Activated T-cell treated with anti-CD3 and anti-CD28 coated beads, Interleukin-2, amount 50 U/mL, for 24 hours (primary cell): ENCODE measurements around the gene SH3BP2.

Source experiments
- DNase-seq: peaks from one replicate; pipeline ENCODE4 v3.0.0-alpha.2; 2020
- H3K27ac Mint-ChIP-seq: 2 replicates; pipeline ENCODE4 v1.8.0; 2020; ENCODE audit warnings: mild to moderate bottlenecking, mixed read lengths
- H3K27me3 Mint-ChIP-seq: 2 replicates; pipeline ENCODE4 v1.8.0; 2020; ENCODE audit warnings: mixed read lengths
- H3K36me3 Mint-ChIP-seq: 2 replicates; pipeline ENCODE4 v1.8.0; 2020; ENCODE audit warnings: low read depth, mixed read lengths
- H3K4me1 Mint-ChIP-seq: 2 replicates; pipeline ENCODE4 v1.8.0; 2020; ENCODE audit warnings: low read depth, mixed read lengths
- H3K4me3 Mint-ChIP-seq: 2 replicates; pipeline ENCODE4 v1.8.0; 2020; ENCODE audit warnings: mild to moderate bottlenecking, moderate library complexity, mixed read lengths
- H3K9me3 Mint-ChIP-seq: 2 replicates; pipeline ENCODE4 v1.8.0; 2020; ENCODE audit warnings: mixed read lengths

The SH3BP2 gene

DNA sequence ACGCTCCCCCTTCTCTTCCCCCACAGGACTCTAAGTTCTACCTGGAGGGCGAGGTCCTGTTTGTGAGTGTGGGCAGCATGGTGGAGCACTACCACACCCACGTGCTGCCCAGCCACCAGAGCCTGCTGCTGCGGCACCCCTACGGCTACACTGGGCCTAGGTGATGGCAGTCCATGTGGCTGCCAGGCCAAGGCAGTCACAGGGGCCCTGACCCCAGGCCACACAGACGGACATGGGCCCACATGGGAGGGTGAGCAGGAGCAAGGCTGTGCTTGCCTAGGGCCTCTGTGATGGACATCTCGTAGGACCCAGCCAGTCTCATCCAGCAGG, 40.8 kb downstream of the SH3BP2 start:
- H3K36me3 Mint-ChIP-seq, result peaks cover 80% of the 10 kb centered on the region
- peak; percentile 30 for DNase-seq
- no peaks in the 10 kb centered on the region for H3K9me3 Mint-ChIP-seq
- H3K27ac Mint-ChIP-seq, result no peak overlapping the region
- H3K4me1 Mint-ChIP-seq, result peaks cover 50% of the 10 kb centered on the region
- no peaks in the 10 kb centered on the region for H3K27me3 Mint-ChIP-seq
- no peak overlapping the region for H3K4me3 Mint-ChIP-seq

DNA sequence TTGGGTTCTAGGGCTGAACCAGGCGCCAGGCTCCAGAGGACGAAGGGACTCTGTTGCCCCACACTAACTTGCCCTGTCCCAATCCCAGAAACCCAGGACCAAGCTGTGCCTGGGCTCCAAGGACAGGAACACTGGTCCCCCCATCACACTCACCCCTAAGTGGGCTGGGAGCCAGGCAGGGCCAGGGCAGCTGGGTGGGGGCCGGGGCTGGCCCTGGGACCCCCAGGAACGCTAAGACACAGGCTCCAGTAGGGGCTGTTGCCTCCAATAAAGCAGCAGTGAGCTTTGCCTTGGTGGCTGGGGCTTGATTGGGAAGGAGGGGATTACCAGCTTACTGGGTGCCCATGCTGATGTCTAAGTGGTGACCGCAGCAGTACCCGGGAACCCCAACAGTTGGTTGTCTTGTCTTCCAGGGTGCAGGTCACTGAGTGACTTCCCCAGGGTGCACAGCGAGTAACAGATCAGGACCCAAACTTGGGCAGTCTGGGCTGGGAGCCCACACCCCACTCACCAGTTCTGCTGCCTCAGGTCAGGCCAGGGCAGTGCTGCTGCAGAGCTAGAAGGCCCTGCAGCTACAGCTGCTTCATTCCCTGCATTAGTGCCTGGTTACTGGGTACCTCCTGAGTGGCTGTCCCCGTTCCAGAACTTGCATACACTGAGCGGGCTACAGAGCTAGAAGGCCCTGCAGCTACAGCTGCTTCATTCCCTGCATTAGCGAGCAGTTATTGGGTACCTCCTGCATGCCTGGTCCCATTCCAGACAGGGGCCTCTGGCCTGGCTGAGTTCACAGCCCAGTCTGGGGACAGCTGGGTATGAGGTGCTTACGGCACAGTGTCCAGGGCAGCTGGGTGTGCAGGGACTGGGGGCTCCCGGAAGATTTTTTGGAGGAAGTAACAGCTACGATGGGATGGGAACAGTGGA, 41.4 kb downstream of the SH3BP2 start:
- DNase-seq, result peak; percentile 38
- Mint-ChIP-seq H3K4me3 (no peak overlapping the region), H3K9me3 (no peaks in the 10 kb centered on the region), H3K36me3 (peaks cover 76% of the 10 kb centered on the region), H3K27ac (peak overlapping the region; percentile 88), H3K27me3 (no peaks in the 10 kb centered on the region), H3K4me1 (peaks cover 55% of the 10 kb centered on the region)

DNA sequence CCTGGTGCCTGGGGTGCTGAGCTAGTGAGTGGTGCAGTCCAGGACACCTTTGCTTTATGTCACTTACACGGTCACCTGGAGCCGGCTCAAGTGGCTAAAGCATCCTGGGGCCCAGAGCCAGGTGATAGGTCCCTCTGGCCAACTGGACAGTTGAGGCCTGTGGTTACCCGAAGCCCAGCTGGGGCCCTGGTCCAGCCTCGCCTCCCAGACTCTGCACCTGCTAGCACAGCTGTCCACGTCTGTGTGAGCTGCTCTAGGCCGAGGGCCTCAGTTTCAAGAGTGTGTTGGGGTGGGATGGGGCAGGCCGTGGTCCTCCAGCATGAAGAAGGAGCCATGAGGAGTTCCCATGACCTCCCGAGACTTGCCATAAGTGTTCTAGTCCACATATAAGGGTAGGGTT, 43.1 kb downstream of the SH3BP2 start:
- Mint-ChIP-seq H3K27ac (peak overlapping the region; percentile 95), H3K27me3 (no peaks in the 10 kb centered on the region), H3K9me3 (peaks cover 3% of the 10 kb centered on the region), H3K36me3 (peaks cover 67% of the 10 kb centered on the region), H3K4me3 (no peak overlapping the region), H3K4me1 (peaks cover 63% of the 10 kb centered on the region)
- no peak for DNase-seq

DNA sequence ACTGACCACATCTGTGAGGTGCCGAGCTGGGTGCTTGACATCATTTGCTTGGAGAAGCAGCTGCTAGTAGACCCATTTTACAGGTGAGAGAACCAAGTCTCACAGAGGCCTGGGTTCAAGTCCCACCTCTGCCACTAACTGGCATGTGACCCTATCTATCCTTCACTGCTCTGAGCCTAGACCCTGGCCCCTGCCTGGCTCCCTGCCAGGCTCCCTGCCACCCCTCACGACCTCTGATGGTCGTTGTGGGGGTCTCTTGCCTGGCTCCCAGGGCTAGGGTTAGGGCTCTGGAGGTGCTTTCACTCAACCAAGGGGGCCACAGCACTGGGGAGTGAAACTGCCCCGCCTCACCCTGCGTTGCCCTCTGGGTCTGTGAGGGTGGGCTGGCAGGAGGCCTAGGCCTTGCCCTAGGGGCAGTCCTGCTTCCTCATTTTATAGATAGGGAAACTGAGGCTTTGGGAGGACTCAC, 43.5 kb downstream of the SH3BP2 start:
- Mint-ChIP-seq H3K9me3 (peaks cover 3% of the 10 kb centered on the region), H3K27me3 (no peaks in the 10 kb centered on the region), H3K27ac (peak overlapping the region; percentile 95), H3K4me3 (no peak overlapping the region), H3K4me1 (peaks cover 63% of the 10 kb centered on the region), H3K36me3 (peaks cover 63% of the 10 kb centered on the region)
- DNase-seq, result peak; percentile 29

DNA sequence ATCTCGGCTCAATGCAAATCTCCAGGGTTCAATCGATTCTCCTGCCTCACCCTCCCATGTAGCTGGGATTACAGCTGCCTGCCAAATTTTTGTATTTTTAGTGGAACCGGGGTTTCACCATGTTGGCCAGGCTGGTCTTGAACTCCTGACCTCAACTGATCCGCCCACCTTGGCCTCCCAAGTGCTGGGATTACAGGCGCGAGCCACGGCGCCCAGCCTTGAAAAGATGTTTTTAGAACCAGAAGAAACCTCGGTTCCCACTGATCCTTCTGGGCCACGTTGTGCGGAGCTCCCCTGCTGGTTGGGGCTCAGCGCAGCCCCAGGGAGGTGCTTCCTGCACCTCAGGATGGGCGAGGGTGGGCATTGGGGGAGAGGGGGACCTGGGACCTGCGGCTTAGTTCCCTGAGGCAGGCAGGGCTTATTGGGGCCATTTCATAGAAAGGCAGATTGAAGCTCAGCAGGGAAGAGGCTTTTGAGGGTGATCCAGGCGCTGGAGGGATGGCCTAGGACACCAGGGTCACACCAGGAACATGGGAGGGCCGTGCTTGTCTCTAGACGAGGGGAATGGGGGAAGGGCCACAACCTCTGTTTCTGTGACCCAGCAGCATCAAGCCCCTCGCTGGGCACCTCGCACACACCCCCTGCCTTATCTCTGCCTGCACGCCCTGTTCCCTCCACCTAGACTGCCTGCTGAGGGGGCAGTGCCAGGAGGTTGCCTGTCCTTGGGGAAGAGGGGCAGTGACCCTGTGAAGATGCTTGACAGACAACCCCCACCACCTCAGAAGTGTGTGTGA, 44.4 kb downstream of the SH3BP2 start:
- peak overlapping the region; percentile 79 for H3K4me3 Mint-ChIP-seq
- peak overlapping the region; percentile 95 for H3K27ac Mint-ChIP-seq
- peaks cover 57% of the 10 kb centered on the region for H3K36me3 Mint-ChIP-seq
- DNase-seq, result peak; percentile 37
- peaks cover 67% of the 10 kb centered on the region for H3K4me1 Mint-ChIP-seq
- peaks cover 3% of the 10 kb centered on the region for H3K9me3 Mint-ChIP-seq
- no peaks in the 10 kb centered on the region for H3K27me3 Mint-ChIP-seq

DNA sequence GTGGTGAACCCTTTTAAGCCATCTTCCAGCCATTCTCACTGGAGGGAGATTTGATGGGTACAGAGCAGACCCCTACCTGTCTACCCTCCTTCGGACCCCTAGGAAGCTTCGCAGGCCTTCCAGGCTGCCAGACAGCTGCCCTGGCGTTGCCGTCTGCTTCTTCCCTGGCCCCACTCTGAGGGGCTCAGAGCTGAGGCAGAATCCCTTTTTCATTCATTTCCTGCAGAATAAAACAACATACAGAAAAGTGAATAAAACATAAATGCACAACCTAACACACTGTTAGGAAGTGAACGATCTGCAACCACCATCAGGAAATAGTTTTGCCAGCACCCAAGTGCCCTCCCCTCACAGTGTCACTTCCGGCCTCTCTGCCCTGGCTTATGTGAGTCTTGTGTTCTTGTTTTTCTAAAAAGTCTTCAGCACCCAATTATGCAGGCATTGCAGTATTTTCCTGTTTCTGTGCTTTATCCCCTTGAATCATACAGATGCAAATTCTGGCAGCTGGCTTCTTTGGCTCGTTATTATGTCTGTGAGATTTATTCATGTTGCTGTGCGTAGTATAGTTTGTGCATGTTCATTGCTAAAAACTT, 45.1 kb downstream of the SH3BP2 start:
- Mint-ChIP-seq H3K27ac (peak overlapping the region; percentile 95), H3K36me3 (peaks cover 50% of the 10 kb centered on the region), H3K4me1 (peaks cover 74% of the 10 kb centered on the region), H3K9me3 (peaks cover 3% of the 10 kb centered on the region), H3K27me3 (no peaks in the 10 kb centered on the region), H3K4me3 (peak overlapping the region; percentile 79)
- peak; percentile 73 for DNase-seq

DNA sequence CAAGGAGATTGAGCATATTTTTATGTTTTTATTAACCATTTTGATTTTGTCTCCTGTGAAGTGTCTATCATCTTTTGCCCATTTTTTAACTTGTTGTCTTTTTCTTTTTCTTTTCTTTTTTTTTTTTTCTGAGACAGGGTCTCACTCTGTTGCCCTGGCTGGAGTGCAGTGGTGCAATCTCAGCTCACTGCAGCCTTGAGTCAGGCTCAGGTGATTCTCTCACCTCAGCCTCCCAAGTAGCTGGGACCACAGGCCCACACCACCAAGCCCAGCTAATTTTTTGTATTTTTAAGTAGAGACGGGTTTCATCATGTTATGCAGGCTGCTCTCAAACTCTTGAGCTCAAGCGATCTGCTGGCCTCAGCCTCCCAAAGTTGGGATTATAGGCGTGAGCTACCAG, 46.2 kb downstream of the SH3BP2 start:
- peaks cover 41% of the 10 kb centered on the region for H3K36me3 Mint-ChIP-seq
- no peaks in the 10 kb centered on the region for H3K27me3 Mint-ChIP-seq
- peak; percentile 9 for DNase-seq
- H3K4me3 Mint-ChIP-seq, result peak overlapping the region; percentile 79
- peaks cover 3% of the 10 kb centered on the region for H3K9me3 Mint-ChIP-seq
- peak overlapping the region; percentile 95 for H3K27ac Mint-ChIP-seq
- H3K4me1 Mint-ChIP-seq, result peaks cover 70% of the 10 kb centered on the region

DNA sequence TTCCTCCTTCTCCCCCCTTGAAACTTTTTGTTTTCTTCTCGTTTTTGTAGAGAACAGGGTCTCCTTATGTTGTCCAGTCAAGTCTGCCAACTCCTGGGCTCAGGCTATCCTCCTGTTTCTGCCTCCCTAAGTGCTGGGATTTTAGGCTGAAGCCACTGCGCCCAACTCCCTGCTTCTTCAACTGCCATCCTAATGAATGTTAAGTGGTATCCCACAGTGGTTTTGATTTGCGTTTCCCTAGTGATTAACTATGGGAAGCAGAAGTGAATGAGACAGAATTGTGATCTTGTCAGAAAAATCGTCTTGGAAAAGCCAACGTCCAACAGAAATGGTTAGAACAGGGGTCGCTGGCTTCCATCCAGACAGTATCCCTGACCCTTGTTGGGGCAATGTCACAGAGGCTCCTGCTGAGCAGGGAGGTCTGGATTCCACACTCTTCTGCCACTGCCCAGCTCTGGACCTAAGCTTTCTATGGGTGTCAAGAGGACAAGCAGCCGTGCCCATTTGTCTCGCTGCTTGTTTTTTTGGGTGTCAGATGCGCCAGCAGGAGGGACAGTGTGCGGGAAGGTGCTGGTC, 49.9 kb downstream of the SH3BP2 start:
- H3K9me3 Mint-ChIP-seq, result peaks cover 3% of the 10 kb centered on the region
- H3K27ac Mint-ChIP-seq, result peak overlapping the region; percentile 92
- H3K27me3 Mint-ChIP-seq, result no peaks in the 10 kb centered on the region
- DNase-seq, result no peak
- H3K4me1 Mint-ChIP-seq, result peaks cover 65% of the 10 kb centered on the region
- H3K36me3 Mint-ChIP-seq, result peaks cover 22% of the 10 kb centered on the region
- H3K4me3 Mint-ChIP-seq, result peak overlapping the region; percentile 80

DNA sequence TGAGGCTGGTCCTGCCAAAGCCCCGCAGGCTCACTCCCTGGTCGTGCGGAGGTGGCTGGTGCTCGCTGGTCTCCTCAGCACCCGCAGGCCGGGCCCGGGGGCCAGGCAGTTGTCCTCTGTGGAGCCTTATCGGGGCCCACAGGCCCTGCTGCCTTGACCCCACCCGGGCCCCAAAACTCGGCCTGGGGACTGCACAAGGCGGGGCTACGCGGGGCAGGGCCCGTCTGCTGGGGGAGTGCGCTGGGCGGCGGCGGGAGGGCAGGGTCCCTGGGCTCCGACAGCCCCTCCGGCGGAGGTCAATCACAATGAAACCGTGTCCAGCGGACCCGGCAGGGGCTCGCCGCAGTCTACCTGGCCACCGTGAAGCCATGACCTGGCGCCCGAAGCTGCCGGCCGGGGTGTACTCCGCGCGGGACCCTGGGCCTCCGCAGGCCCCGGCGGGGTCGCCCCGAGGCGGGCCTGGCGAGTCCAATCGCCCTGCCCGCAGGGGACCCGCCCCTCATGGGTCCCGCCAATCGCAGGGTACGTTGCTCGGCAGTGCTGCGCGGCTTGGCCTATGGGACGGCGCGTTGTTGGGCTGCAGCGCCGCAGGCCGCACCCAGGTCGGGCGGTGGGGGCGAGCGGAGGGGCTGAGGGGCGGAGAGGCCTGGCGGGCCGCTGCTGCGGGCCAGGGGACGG, 50.5 kb downstream of the SH3BP2 start, which contains the start of gene ADD1:
ADD1 (plus strand) TSS at position 582 of the 678 bp plus-strand sequence. CDS start 32,072 bp downstream, outside the sequence.
- peak within 1 kb of the TSS; percentile 92 for H3K27ac Mint-ChIP-seq
- peak; percentile 100 for DNase-seq

DNA sequence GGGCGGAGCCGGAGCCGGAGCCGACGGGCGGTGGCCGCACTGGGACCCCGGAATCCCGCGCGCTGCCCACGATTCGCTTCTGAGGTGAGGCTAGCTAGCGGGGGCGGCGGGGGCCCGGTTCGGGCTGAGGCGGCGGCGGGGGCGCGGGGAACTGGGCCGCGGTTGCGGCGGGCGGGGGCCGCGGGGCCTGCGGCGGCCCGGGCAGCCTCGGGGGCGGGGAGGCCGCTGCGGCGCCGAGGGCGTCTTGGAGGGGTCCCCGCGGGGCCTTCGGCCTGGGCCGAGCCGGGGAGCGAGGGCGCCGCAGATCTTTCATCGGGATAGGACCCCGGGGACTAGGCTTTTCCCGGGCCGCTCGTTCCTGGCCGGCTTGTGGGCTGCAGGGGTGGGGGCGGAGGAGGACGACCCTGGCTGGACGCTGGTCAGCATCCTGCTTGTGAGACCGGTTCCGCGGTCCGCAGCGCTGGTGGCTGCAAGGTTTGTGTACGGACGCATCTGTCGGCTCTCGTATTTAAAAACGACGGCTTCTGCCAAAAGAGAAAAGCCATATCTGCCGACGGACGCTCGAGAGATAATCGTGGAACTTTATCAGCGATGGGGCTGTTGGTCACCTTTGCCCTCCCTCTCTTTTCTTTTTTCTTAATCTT, 51.2 kb downstream of the SH3BP2 start:
- peak overlapping the region; percentile 92 for H3K27ac Mint-ChIP-seq
- H3K27me3 Mint-ChIP-seq, result no peaks in the 10 kb centered on the region
- H3K36me3 Mint-ChIP-seq, result peaks cover 18% of the 10 kb centered on the region
- H3K9me3 Mint-ChIP-seq, result peaks cover 3% of the 10 kb centered on the region
- H3K4me3 Mint-ChIP-seq, result peak overlapping the region; percentile 91
- no peak for DNase-seq
- H3K4me1 Mint-ChIP-seq, result peaks cover 62% of the 10 kb centered on the region

More for the DNA sequence above, 50.5 kb downstream of the SH3BP2 start, which contains the start of gene ADD1:
- Mint-ChIP-seq H3K27me3 (no peaks in the 10 kb centered on the region), H3K9me3 (peaks cover 3% of the 10 kb centered on the region), H3K4me3 (peak within 1 kb of the TSS; percentile 91), H3K4me1 (peaks cover 63% of the 10 kb centered on the region), H3K36me3 (peaks cover 18% of the 10 kb centered on the region)

DNA sequence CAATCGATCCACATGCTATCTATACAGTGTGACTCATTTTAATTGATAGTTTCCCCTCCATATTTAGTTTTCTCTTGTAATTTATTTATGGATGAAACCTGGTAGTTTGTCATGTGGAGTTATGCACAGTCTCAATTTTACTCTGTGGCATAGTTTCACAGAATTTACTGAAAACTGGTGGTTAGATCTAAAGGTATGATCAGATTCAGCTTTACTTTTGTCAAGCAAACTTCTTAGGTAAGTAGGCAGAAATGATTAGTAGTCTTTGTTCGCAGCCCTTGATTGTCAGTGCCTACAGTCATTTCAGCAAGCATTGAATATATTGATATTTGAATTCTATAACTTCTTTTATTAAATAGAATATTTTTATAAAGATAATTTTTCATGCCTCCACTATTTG, 53.3 kb downstream of the SH3BP2 start:
- peak overlapping the region; percentile 91 for H3K4me3 Mint-ChIP-seq
- no peak for DNase-seq
- H3K27ac Mint-ChIP-seq, result peak overlapping the region; percentile 92
- peaks cover 12% of the 10 kb centered on the region for H3K36me3 Mint-ChIP-seq
- H3K27me3 Mint-ChIP-seq, result no peaks in the 10 kb centered on the region
- no peaks in the 10 kb centered on the region for H3K9me3 Mint-ChIP-seq
- peaks cover 72% of the 10 kb centered on the region for H3K4me1 Mint-ChIP-seq

DNA sequence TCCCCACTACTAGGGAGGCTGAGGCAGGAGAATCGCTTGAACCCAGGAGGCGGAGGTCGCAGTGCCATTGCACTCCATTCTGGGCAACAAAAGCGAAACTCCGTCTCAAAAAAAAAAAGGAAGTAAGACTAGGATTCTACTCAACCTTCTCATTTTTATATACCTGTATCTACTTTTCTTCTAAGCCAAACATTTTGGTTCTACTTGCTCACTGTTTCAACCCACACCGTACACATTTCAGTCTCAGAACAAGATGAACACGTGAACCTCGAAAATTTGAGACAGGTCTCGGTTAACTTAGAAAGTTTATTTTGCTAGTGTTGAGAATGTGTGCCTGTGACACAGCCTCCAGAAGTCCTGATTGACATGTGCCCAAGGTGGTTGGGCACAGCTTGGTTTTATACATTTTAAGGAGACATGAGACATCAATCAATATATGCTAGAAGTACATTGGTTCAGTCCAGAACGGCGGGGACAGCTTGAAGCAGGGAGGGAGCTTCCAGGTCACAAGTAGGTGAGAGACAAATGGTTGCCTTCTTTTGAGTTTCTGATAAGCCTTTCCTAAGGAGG, 54.5 kb downstream of the SH3BP2 start:
- H3K4me3 Mint-ChIP-seq, result peak overlapping the region; percentile 22
- no peak for DNase-seq
- H3K9me3 Mint-ChIP-seq, result no peaks in the 10 kb centered on the region
- H3K36me3 Mint-ChIP-seq, result peaks cover 11% of the 10 kb centered on the region
- peak overlapping the region; percentile 78 for H3K27ac Mint-ChIP-seq
- H3K27me3 Mint-ChIP-seq, result no peaks in the 10 kb centered on the region
- H3K4me1 Mint-ChIP-seq, result peaks cover 78% of the 10 kb centered on the region

DNA sequence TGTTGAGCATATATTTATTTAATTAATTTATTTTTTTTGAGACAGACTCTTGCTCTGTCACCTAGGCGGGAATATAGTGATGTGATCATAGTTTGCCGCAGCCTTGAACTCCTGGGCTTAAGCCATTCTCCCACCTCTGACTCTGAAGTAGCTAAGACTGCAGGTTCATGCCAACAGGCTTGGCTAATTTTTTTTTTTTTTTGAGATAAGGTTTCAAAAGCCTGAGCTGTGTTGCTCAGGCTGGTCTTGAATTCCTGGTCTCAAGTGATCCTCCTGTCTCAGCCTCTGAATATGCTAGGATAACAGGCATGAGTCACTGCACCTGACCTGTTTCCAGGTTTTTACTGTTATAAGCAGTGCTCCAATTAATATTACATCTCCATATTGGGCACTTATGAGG, 55.6 kb downstream of the SH3BP2 start:
- H3K9me3 Mint-ChIP-seq, result no peaks in the 10 kb centered on the region
- H3K27ac Mint-ChIP-seq, result peak overlapping the region; percentile 50
- DNase-seq, result no peak
- no peak overlapping the region for H3K4me3 Mint-ChIP-seq
- peaks cover 78% of the 10 kb centered on the region for H3K4me1 Mint-ChIP-seq
- peaks cover 15% of the 10 kb centered on the region for H3K36me3 Mint-ChIP-seq
- no peaks in the 10 kb centered on the region for H3K27me3 Mint-ChIP-seq
